Gastroesophageal sphincter (tissue), 3 donors: Measurements from ENCODE around the gene FOXN3.

Experiments used
- CTCF ChIP-seq, 4 experiments: fragments of 200-600 bp in 2 of 4; fragments of 450-650 bp in 2 of 4; sonication (generic) in 1 of 4; IDR thresholded peaks; one replicate each; pipeline ENCODE4 v1.5.1; 2017 to 2019; ENCODE audit warnings: antibody characterized with exemption in 4 of 4, mild to moderate bottlenecking in 2 of 4, moderate library complexity in 2 of 4
- EP300 ChIP-seq: sonication (generic); formaldehyde crosslinking; IDR thresholded peaks from one replicate; pipeline ENCODE4 v1.6.1; 2017; ENCODE audit warnings: antibody characterized with exemption, mild to moderate bottlenecking

- no peak for TF ChIP-seq CTCF (IDR thresholded peaks at IDR 0.05)
- TF ChIP-seq EP300 = no peak
Observed at GRCh38 chr14:89187501-89187900, 229.5 kb downstream of the FOXN3 start.
